Fibroblast of skin of abdomen (primary cell): ENCODE results near the gene RCC2. TPM values are rescaled to one million over a fixed set of nuclear protein-coding genes. Genes with fewer than 3 reads are reported as not detected.
"Not testable (repeated sequence)": the region's sequence is repeated elsewhere in the genome, so short reads cannot be mapped to it uniquely, and the experiment has no call there.

Source experiments
- DNase-seq: peaks from one replicate; pipeline ENCODE4 v3.0.0-alpha.2; 2013
- polyA plus RNA-seq, 2 experiments: library from polyadenylated mRNA; unstranded; fragments of 120-200 nt; gene quantifications; one replicate each; pipeline ENCODE4 v1.2.1, GENCODE V29; 2013; ENCODE audit not compliant: insufficient read length in 2 of 2

Gene RCC2
- polyA plus RNA-seq (2013, experiment 1 of 2; ENCODE audit: insufficient read length), result 71.1 TPM
- polyA plus RNA-seq (2013, experiment 2 of 2; ENCODE audit: insufficient read length), result 68.9 TPM

DNA sequence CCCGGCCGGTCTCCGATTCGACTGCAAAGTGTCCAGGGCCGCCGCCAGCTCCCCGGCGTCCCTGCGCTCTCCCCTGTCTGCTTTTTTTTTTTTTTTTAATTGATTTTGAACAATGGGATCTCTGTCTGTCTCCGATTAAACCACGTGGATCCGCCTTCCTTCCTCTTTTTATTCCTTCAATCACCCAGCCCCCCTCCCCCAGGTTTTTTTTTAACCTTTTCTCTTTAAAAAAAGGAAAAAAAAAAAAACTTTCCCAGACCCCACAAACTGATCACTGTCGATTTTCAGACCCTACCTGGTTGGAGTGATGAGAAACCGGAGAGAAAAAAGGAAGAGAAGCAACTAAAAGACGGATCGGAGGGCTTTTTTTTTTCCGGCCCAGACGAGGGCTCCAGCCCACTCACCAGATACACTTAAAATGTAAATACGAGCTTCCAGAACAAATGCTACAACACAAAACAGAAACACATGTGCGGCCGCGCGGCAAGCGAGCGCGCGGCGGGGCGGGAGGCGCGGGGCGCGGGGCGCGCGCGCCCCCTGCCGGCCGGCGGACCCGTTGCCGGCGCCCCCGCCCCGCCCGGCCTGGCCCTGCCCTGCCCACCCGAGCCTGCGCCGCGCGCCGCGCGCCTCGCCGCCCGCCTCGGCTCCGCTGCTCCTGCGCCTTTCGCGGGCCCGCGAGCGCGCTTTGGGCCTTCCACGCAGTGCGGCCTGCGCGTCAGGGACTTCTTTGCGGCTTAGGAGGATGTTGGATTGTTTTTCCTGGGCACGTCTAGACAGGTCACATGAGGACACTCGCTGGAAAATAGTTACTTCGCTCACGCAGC, at the start of gene RCC2:
TSS of gene RCC2 (minus strand) at position 428 of the 824 bp plus-strand sequence. CDS start 1,163 bp downstream, outside the sequence.
- peak; percentile 83 for DNase-seq

- DNase-seq, result no peak
Measured at GRCh38 chr1:17486242-17486641, 46.8 kb upstream of the RCC2 start.

- DNase-seq, result no peak
Measured at GRCh38 chr1:17485281-17485680, 45.8 kb upstream of the RCC2 start.

DNA sequence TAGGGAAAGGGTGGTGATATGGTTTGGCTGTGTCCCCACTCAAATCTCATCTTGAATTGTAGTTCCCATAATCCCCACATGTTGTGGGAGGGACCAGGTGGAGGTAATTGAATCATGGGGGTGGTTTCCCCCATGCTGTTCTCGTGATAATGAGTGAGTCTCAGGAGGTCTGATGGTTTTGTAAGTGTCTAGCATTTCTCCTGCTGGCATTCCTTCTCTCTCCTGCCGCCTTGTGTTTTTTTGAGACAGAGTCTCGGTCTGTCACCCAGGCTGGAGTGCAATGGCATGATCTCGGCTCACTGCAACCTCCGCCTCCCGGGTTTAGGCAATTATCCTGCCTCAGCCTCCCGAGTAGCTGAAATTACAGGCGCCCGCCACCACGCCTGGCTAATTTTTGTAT, 42.5 kb upstream of the RCC2 start:
- DNase-seq, result not testable (repeated sequence)

GRCh38 chr1:17480846-17481245, 41.4 kb upstream of the RCC2 start:
- DNase-seq, result no peak

GRCh38 chr1:17475752-17476151, 36.3 kb upstream of the RCC2 start:
- DNase-seq, result peak; percentile 42

DNA sequence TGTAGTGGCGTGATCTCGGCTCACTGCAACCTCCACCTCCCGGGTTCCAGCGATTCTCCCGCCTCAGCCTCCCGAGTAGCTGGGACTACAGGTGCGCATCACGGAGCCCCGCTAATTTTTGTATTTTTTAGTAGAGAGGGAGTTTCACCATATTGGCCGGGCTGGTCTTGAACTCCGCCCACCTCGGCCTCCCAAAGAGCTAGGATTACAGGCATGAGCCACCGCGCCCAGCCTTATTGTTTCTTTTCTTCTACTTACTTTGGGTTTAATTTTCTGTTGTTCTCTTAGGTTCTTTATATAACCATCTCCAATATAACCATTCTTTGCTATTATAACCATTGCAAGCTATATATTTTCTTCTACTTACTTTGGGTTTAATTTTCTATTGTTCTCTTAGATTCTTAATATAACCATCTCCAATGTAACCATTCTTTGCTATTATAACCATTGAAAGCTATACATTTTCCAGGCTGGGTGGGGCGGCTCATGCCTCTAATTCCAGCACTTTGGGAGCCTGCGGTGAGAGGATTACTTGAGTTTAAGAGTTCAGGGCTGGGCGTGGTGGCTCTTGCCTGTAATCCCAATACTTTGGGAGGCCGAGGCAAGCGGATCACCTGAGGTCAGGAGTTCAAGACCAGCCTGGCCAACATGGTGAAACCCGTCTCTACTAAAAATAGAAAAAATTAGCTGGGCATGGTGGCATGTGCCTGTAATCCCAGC, 35.5 kb upstream of the RCC2 start:
- not testable (repeated sequence) for DNase-seq

DNA sequence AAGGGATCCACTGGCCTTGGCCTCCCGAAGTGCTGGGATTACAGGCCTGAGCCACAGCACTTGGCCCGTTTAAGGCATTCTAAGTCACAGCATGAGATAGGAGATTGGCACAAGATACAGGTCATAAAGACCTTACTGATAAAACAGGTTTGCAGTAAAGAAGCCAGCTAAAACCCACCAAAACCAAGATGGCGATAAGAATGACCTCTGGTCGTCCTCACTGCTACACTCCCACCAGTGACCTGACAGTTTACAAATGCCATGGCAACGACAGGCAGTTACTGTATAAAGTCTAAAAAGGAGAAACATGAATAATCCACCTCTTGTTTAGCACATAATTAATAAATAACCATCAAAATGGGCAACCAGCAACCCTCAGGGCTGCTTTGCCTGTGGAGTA, 33.3 kb upstream of the RCC2 start:
- no peak for DNase-seq

GRCh38 chr1:17471393-17471792, 31.9 kb upstream of the RCC2 start:
- DNase-seq, result no peak

DNA sequence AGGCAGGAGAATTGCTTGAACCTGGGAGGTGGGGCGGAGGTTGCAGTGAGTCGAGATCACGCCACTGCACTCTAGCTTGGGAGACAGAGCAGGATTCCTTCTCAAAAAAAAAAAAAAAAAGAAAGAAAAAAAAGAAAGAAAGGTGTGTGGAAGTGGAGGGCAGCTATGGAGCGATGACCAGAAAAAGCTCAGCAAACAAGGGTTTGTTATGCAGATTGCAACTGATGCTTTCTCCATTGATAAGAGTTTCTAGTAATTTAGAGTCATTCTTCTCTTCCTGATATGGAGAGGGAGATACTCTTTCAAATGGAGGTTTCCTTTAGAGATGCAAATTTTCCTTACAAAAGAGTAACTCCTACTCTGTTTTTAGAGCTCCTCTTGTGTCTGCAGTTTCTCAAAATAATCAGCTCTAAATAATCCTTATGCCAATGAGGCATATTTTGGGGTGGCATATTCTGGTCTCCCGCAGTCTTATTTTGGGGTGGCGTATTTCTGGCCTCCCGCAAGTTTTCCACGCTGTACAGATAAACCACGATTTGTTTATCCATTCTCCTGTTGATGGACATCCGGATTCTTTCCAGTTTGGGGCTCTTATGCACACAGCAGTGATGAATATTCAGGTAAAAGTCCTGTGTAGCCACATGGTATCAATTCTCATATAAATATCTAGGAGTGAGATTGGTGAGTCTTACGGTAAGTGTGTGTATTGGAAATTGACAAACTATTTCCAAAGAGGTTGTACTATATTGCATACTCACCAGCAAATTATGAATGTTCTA, 30.7 kb upstream of the RCC2 start:
- DNase-seq, result no peak

- DNase-seq, result not testable (repeated sequence)
Measured at GRCh38 chr1:17468357-17469265, 29.1 kb upstream of the RCC2 start.

DNA sequence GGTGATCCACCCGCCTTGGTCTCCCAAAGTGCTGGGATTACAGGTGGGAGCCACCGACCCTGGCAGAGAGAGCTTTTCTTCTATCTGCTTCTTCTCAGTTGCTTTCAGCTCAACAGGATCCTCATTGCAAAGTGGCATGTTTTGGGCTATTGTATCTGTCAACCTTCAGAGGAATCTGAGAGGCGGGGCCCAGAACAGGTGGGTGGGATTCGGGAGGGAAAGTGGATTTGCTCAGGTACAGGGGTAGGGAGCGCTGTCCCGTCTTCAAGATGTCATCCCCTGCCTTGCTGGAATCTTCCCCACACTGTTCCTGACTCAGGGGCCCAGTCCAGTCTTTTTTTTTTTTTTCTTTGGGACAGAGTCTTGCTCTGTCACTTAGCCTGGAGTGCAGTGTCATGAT, 26.9 kb upstream of the RCC2 start:
- no peak for DNase-seq

- no peak for DNase-seq
Measured at GRCh38 chr1:17465228-17465627, 25.8 kb upstream of the RCC2 start.

DNA sequence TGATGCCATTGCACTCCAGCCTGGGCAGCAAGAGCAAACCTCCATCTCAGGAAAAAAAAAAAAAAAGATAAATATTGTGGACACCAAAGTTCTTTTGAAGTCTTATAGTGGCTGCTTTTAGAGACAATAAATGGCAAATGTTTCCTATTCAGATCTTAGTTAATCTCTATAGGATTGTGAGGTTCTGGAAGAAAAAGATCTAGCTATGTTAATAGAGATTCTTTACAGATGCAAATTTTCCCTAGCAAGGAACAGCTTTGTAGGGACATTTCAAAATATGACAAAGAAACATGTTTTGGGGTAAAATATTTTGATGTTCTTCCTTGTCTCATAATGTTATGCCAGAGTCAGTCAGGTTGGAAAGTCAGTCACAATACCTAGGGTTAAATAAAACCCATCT, 24.5 kb upstream of the RCC2 start:
- DNase-seq, result no peak

- DNase-seq, result no peak
Measured at GRCh38 chr1:17462669-17463068, 23.2 kb upstream of the RCC2 start.

- DNase-seq, result no peak
Measured at GRCh38 chr1:17460219-17460618, 20.7 kb upstream of the RCC2 start.

DNA sequence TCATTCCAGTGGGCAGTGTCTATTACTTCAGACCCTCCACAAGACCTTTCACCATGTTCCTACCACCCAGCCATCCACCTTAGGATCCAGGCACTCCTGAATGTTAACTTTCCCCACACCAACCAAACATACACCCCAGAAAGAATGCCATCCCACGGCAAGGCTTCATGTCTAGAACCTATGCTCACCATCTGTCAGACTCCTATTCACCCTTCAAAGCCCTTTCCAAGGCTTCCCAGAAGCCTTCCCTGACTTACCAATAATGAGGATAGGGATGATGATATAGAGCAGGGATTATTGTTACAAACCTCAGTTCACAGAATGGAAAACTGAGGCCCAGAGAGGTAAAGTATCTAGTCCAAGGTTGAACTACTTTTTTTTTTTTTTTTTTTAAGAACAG, 19.3 kb upstream of the RCC2 start:
- DNase-seq, result no peak

GRCh38 chr1:17452686-17453085, 13.2 kb upstream of the RCC2 start:
- no peak for DNase-seq

DNA sequence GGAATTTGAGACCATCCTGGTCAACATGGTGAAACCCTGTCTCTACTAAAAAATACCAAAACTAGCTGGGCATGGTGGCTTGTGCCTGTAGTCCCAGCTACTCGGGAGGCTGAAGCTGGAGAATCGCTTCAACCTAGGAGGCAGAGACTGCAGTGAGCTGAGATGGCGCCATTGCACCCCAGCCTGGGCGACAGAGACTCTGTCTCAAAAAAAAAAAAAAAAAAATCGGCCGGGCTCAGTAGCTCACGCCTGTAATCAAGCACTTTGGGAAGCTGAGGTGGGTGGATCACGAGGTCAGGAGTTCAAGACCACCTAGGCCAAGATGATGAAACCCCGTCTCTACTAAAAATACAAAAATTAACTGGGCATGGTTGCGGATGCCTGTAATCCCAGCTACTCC, 12.7 kb upstream of the RCC2 start:
- DNase-seq, result not testable (repeated sequence)

DNA sequence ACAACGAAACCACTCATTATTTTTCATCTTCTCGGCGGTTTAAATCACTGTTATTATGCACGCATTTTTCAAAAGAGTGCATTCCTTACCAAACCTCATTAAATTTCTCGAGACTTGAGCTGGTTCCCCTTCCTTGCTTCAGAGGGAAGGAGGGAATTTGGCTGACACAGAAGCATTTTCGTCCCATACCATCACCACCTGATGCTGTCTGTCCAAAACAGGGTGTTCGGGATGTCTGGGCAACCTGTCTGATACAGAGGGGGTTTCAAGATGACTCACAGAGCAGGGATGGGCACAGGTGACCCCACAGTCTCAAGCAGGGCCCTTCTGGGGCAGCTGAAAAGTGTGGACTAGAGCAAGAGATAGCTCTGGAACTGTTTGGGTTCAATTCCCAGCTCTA, 12.3 kb upstream of the RCC2 start:
- DNase-seq, result no peak

DNA sequence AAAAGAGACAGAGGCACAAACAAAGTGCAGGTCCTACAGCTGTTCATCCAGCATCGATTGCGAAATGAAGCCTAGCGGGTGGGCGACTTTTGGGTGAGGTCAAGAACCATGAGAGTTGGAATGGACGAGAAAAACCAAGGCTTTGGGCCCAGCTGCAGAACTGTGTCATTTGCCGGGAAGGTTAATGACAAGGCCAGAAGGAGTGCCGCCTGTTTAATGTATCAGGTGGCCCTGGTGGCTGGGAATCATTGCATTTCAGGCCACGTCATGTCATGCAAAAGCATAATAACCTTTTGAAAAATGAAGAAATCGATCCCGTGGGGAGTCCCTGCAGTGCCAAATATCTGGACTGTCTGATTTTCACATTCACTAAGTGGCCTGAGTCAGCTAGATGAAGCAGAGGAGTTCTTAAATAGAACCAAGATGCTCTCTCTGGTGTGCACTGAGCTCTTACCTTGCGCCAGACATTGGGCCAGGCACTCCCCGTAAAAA, 8.1 kb upstream of the RCC2 start:
- DNase-seq, result no peak

GRCh38 chr1:17442841-17443240, 3.4 kb upstream of the RCC2 start:
- no peak for DNase-seq
